GM12892 (cell line): Measurements from ENCODE around the gene SNAPC2.

Experiments
- POLR2A ChIP-seq: IDR thresholded peaks from 2 replicates; pipeline ENCODE4 v1.6.1; 2011; ENCODE audit warnings: low read depth, low read length, control low read depth
- POLR2AphosphoS5 ChIP-seq: IDR thresholded peaks from 2 replicates; pipeline ENCODE4 v1.6.1; 2011; ENCODE audit warnings: low read depth, low read length, control low read depth
- TAF1 ChIP-seq: IDR thresholded peaks from 2 replicates; pipeline ENCODE4 v1.6.1; 2011; ENCODE audit warnings: low read depth, mild to moderate bottlenecking, control low read depth, low read length, borderline replicate concordance

DNA sequence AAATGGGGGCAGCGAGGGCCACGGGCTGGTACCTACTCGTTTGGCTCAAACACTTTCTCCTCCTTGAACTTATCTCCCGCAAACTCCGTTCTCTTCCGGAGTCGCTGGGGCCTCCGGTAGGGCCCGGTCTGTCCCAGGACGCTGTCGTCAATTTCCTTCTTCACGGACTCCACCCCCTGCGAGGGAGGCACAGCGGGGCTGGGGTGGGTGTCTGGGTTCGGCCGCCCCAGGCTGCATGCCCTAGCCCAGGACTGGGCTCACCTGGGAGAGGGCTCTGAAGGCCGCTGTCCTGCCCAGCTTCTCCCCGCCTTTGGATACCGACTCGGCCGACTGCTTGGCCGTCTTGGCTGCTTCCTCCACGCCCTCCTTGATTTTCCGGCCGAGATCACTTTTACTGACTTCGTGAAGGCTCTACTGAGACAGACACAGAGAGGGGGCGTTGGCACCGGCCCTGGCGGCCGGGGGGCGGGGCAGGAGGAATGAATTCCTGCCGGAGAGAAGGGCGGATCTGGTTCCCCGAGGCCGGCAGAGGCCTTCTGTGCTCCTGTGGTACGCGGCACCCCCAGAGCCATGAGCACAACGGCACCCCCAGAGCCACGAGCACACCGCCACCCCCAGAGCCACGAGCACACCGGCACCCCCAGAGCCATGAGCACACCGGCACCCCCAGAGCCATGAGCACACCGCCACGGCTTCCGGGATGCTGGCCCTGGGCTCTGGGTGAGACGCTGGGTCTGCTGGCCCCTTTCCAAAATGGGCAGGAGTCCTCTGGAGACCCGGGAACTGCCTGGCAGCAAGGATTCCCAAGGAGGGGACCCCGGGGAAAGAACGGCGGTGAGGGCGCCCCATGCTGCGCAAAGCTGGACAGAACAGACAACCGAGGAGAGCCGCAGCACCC is 13.9 kb downstream of the SNAPC2 start:
- TF ChIP-seq POLR2A (no peak), POLR2AphosphoS5 (no peak), TAF1 (no peak)
